HCT116 (cell line): ENCODE results near the gene IFI30. TPM values are rescaled to one million over a fixed set of nuclear protein-coding genes. Genes with fewer than 3 reads are reported as not detected.
A peak's percentile ranks its signal among the peaks of the same experiment; 100 is the strongest.

Source experiments
- ATAC-seq: fragments of 200-7000 bp; cut with Tn5 transposase; 2 replicates; pipeline ENCODE4 v1.9.1; 2020; ENCODE audit warnings: mild to moderate bottlenecking, moderate library complexity
- BruUV-seq: library from RNA; stranded (reverse); fragments of 400-500 nt; replicated peaks from 2 replicates; lab custom pipeline; 2021; lab: Mats Ljungman, UMichigan
- CTCF ChIA-PET: fragments of 300-600 bp; sonication (Branson Sonifier 250); formaldehyde crosslinking; loops from one replicate; lab custom pipeline; 2021; ENCODE audit warnings: antibody characterized with exemption; lab: Charles Lee
- POLR2A ChIA-PET: fragments of 300-600, 350-600 bp; sonication (Branson Sonifier 250); formaldehyde crosslinking; loops from one replicate; lab custom pipeline; 2021; ENCODE audit warnings: antibody characterized with exemption; lab: Charles Lee
- RAD21 ChIA-PET, 2 experiments: fragments of 300-600 bp; sonication (Branson Sonifier 250); formaldehyde crosslinking; loops; one replicate each; lab custom pipeline; 2023; ENCODE audit warnings: low total read pairs in 2 of 2; ENCODE audit not compliant: uncharacterized antibody in 2 of 2, unreplicated experiment in 2 of 2, low non-redundant PET in 1 of 2; lab: Charles Lee
- DNase-seq: peaks from one replicate; pipeline ENCODE4 v3.0.0-alpha.2; 2010; ENCODE audit warnings: low read depth, low spot score
- H2AFZ ChIP-seq: fragments of 200-600 bp; shearing (Covaris generic), sonication (generic); 2 replicates; pipeline ENCODE4 v1.6.1; 2017; ENCODE audit warnings: low read depth, mixed run types, mixed read lengths, antibody characterized with exemption, low read length; ENCODE audit not compliant: poor library complexity, severe bottlenecking
- H3K27ac ChIP-seq: 2 replicates; pipeline ENCODE4 v1.5.1; 2012; ENCODE audit warnings: low read depth, low read length
- H3K27me3 ChIP-seq: fragments of 200-600 bp; sonication (generic); 2 replicates; pipeline ENCODE4 v1.6.1; 2016; ENCODE audit warnings: mixed run types, low read length, mixed read lengths; ENCODE audit not compliant: insufficient read depth
- H3K36me3 ChIP-seq, 2 experiments: fragments of 200-500 bp in 1 of 2; fragments of 200-600 bp in 1 of 2; sonication (Bioruptor generic) in 1 of 2; sonication (generic) in 1 of 2; 2 replicates each; pipeline versions ENCODE4 v1.5.1 to v1.6.1; 2014 to 2016; ENCODE audit warnings: low read length in 2 of 2, inconsistent platforms in 1 of 2, mixed read lengths in 1 of 2, mixed run types in 1 of 2; ENCODE audit not compliant: insufficient read depth in 2 of 2, control insufficient read depth in 1 of 2
- H3K4me1 ChIP-seq, 2 experiments: fragments of 200-600 bp in 1 of 2; sonication (generic) in 1 of 2; 2 replicates each; pipeline versions ENCODE4 v1.5.1 to v1.6.1; 2012 to 2017; ENCODE audit warnings: low read length in 2 of 2, inconsistent platforms in 1 of 2, mild to moderate bottlenecking in 1 of 2, mixed read lengths in 1 of 2, mixed run types in 1 of 2, moderate library complexity in 1 of 2; ENCODE audit not compliant: insufficient read depth in 2 of 2, control insufficient read depth in 1 of 2
- H3K4me2 ChIP-seq: fragments of 200-600 bp; sonication (generic); 2 replicates; pipeline ENCODE4 v1.6.1; 2017; ENCODE audit warnings: mixed run types, low read length, mixed read lengths
- H3K4me3 ChIP-seq, 2 experiments: fragments of 200-600 bp in 1 of 2; sonication (generic) in 1 of 2; replicated peaks in 1 of 2; 2 replicates each; pipeline ENCODE4 v1.5.1; 2011 to 2016; ENCODE audit warnings: low read length in 2 of 2, control low read depth in 1 of 2, low read depth in 1 of 2, mild to moderate bottlenecking in 1 of 2, mixed read lengths in 1 of 2, mixed run types in 1 of 2
- H3K79me2 ChIP-seq: fragments of 200-600 bp; sonication (generic); 2 replicates; pipeline ENCODE4 v1.6.1; 2017; ENCODE audit warnings: mild to moderate bottlenecking, mixed run types, low read length, moderate library complexity, mixed read lengths; ENCODE audit not compliant: insufficient read depth
- H3K9ac ChIP-seq: fragments of 200-600 bp; sonication (generic); 2 replicates; pipeline ENCODE4 v1.6.1; 2016; ENCODE audit warnings: low read length, mixed read lengths
- H3K9me2 ChIP-seq: fragments of 200-600 bp; sonication (generic), shearing (Covaris generic); 2 replicates; pipeline ENCODE4 v1.6.1; 2017; ENCODE audit warnings: mixed run types, mild to moderate bottlenecking, moderate library complexity; ENCODE audit not compliant: insufficient read depth
- H3K9me3 ChIP-seq, 2 experiments: fragments of 200-500 bp in 1 of 2; fragments of 200-600 bp in 1 of 2; sonication (Bioruptor generic) in 1 of 2; sonication (generic) in 1 of 2; 2 replicates each; pipeline ENCODE4 v1.6.1; 2014 to 2017; ENCODE audit warnings: low read length in 2 of 2, mixed read lengths in 2 of 2, inconsistent platforms in 1 of 2, low read depth in 1 of 2, mild to moderate bottlenecking in 1 of 2, mixed run types in 1 of 2, moderate library complexity in 1 of 2; ENCODE audit not compliant: control insufficient read depth in 1 of 2, insufficient read depth in 1 of 2
- H4K20me1 ChIP-seq: fragments of 200-600 bp; sonication (generic), shearing (Covaris generic); 2 replicates; pipeline ENCODE4 v1.6.1; 2017; ENCODE audit warnings: mixed run types, mild to moderate bottlenecking, moderate library complexity; ENCODE audit not compliant: insufficient read depth
- CBX3 ChIP-seq: IDR thresholded peaks from 2 replicates; pipeline ENCODE4 v1.6.1; 2012; ENCODE audit warnings: low read depth
- CTCF ChIP-seq, 3 experiments: fragments of 200-600 bp in 1 of 3; sonication (generic) in 1 of 3; IDR thresholded peaks in 2 of 3; conservative IDR thresholded peaks in 1 of 3; 2 replicates each; pipeline ENCODE4 v1.5.1; 2012 to 2017; ENCODE audit warnings: low read depth in 2 of 3, low read length in 2 of 3, antibody characterized with exemption in 1 of 3, borderline replicate concordance in 1 of 3, control low read depth in 1 of 3, mild to moderate bottlenecking in 1 of 3, mixed read lengths in 1 of 3, mixed run types in 1 of 3, moderate library complexity in 1 of 3; ENCODE audit not compliant: insufficient read depth in 1 of 3
- EZH2 ChIP-seq: fragments of 200-600 bp; sonication (generic); IDR thresholded peaks from 2 replicates; pipeline ENCODE4 v1.6.1; 2017; ENCODE audit warnings: antibody characterized with exemption, mixed run types
- EZH2phosphoT487 ChIP-seq: fragments of 200-600 bp; IDR thresholded peaks from 2 replicates; pipeline ENCODE4 v1.6.1; 2018; ENCODE audit warnings: antibody characterized with exemption, borderline replicate concordance
- FOSL1 ChIP-seq: IDR thresholded peaks from 2 replicates; pipeline ENCODE4 v1.6.1; 2012; ENCODE audit warnings: low read depth
- POLR2A ChIP-seq: IDR thresholded peaks from 2 replicates; pipeline ENCODE4 v1.7.0; 2011; ENCODE audit warnings: borderline replicate concordance; ENCODE audit not compliant: insufficient read depth, insufficient read length; ENCODE audit errors: extremely low read depth
- POLR2AphosphoS5 ChIP-seq: IDR thresholded peaks from 2 replicates; pipeline ENCODE4 v1.6.1; 2011; ENCODE audit warnings: mild to moderate bottlenecking, low read depth, low read length, moderate library complexity
- SRF ChIP-seq: IDR thresholded peaks from 2 replicates; pipeline ENCODE4 v1.6.1; 2012; ENCODE audit warnings: low read depth
- YY1 ChIP-seq: IDR thresholded peaks from 2 replicates; pipeline ENCODE4 v1.6.1; 2011; ENCODE audit warnings: low read length, low read depth, moderate library complexity, mild to moderate bottlenecking; ENCODE audit not compliant: insufficient replicate concordance; ENCODE audit errors: extremely low read depth
- ZNF274 ChIP-seq: fragments of 200-500 bp; sonication (Bioruptor generic); IDR thresholded peaks from 2 replicates; pipeline ENCODE4 v1.6.1; 2014; ENCODE audit warnings: mild to moderate bottlenecking, low read depth, low read length, inconsistent platforms
- intact Hi-C: fragments of 100-400 bp; cut with micrococcal nuclease; formaldehyde crosslinking; loops from 2 replicates; pipeline ENCODE4 v1.10.0; 2022
- total RNA-seq: library from RNA; stranded (reverse); gene quantifications from one replicate; pipeline ENCODE4 v1.2.1, GENCODE V29; 2021; ENCODE audit not compliant: unreplicated experiment

The IFI30 gene
- total RNA-seq, 1 experiment from 2014 or later = 64.6 TPM

- no peak overlapping the region for H3K9ac ChIP-seq
- no TSS peak for BruUV-seq
- ChIA-PET POLR2A (no interaction called here), RAD21 (no interaction called here), CTCF (no interaction called here)
- no peaks in the 10 kb centered on the region for H3K79me2 ChIP-seq
- peaks cover 14 to 21% of the 10 kb centered on the region in 2 experiments for H3K4me1 ChIP-seq
- intact Hi-C loops = no loop called here
- no peaks in the 10 kb centered on the region for H3K9me3 ChIP-seq
- DNase-seq = no peak
- peak overlapping the region; percentile 42; the same call in 1 of the 2 replicates for H3K4me2 ChIP-seq
- H3K27me3 ChIP-seq = no peaks in the 10 kb centered on the region
- no peaks in the 10 kb centered on the region for H3K9me2 ChIP-seq
- H2AFZ ChIP-seq = no peak overlapping the region
- H3K27ac ChIP-seq = no peak overlapping the region
- no peaks in the 10 kb centered on the region for H4K20me1 ChIP-seq
- ATAC-seq = no peak
- TF ChIP-seq ZNF274 = no peak
- TF ChIP-seq EZH2 = no peak
- TF ChIP-seq SRF = no peak
- TF ChIP-seq CBX3 = no peak
- no peak for TF ChIP-seq POLR2AphosphoS5
- TF ChIP-seq FOSL1 = no peak
- no peak for TF ChIP-seq POLR2A
- no peak for TF ChIP-seq EZH2phosphoT487
- no peak overlapping the region for H3K4me3 ChIP-seq
- no peaks in the 10 kb centered on the region for H3K36me3 ChIP-seq
Measured at GRCh38 chr19:18185538-18185937, 11.9 kb downstream of the IFI30 start.

DNA sequence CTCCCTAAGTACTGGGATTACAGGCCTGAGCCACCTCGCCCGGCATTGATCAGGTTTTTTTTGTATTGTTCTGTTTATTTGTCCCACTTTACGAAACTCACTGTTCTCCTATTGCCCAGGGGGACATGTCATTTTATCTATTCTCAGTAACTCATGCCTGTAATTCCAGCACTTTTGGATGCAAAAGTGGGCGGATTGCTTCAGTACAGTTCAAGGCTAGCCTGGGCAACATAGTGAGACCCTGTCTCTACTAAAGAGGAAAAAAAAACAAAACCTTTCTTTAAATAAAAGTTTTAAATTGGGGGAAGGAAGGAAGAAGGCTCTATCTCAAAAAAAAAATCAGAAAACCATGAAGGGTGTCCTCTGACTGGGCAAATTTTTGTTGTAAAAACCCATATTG lies 16.7 kb downstream of the IFI30 start:
- Histone ChIP-seq H2AFZ (no peak overlapping the region), H3K36me3 (no peaks in the 10 kb centered on the region), H3K4me2 (no peak overlapping the region), H3K79me2 (peaks cover 10% of the 10 kb centered on the region; the same call in 1 of the 2 replicates), H3K27me3 (no peaks in the 10 kb centered on the region), H3K27ac (no peak overlapping the region), H3K9ac (no peak overlapping the region), H3K4me3 (no peak overlapping the region), H3K9me2 (no peaks in the 10 kb centered on the region), H4K20me1 (no peaks in the 10 kb centered on the region; the same call in 1 of the 2 replicates), H3K4me1 (peaks cover 22 to 38% of the 10 kb centered on the region in 2 experiments), H3K9me3 (no peaks in the 10 kb centered on the region)
- CTCF ChIA-PET = no interaction called here
- RAD21 ChIA-PET = no interaction called here
- DNase-seq (no peak), ATAC-seq (no peak)
- BruUV-seq = no TSS peak
- TF ChIP-seq YY1 (no peak), CTCF (IDR thresholded peaks at IDR 0.05 in 2 of 3, conservative IDR thresholded peaks at IDR 0.05 in 1 of 3; ENCODE audit: borderline replicate concordance in 1 of 3, insufficient read depth in 1 of 3, low read depth in 2 of 3, low read length in 2 of 3) (no peak)
- POLR2A ChIA-PET = interaction anchor here (3.0 kb wide), 1 partner anchor 90 kb away, joined by 27 read pairs; the partner anchor contains the start of gene JUND
- intact Hi-C loops = no loop called here
